Endodermal cell (in vitro differentiated cells): Measurements from ENCODE around the gene WSCD2. TPM values are rescaled to one million over a fixed set of nuclear protein-coding genes. Genes with fewer than 3 reads are reported as not detected.

Experiments used
- DNase-seq: peaks from one replicate; pipeline ENCODE4 v3.0.0-alpha.2; 2017
- H3K27ac ChIP-seq: 2 replicates; pipeline ENCODE4 v1.5.1; 2013; ENCODE audit warnings: mild to moderate bottlenecking, low read depth, low read length, moderate library complexity
- H3K27me3 ChIP-seq: 2 replicates; pipeline ENCODE4 v1.6.1; 2013; ENCODE audit warnings: mild to moderate bottlenecking, low read length, moderate library complexity; ENCODE audit not compliant: insufficient read depth, control insufficient read depth, poor library complexity, severe bottlenecking
- H3K36me3 ChIP-seq: 2 replicates; pipeline ENCODE4 v1.7.0; 2013; ENCODE audit warnings: mild to moderate bottlenecking, low read length, moderate library complexity; ENCODE audit not compliant: control insufficient read depth, insufficient read depth
- H3K4me1 ChIP-seq: one replicate; pipeline ENCODE4 v1.7.0; 2013; ENCODE audit warnings: low read length; ENCODE audit not compliant: control insufficient read depth, insufficient read depth
- H3K4me3 ChIP-seq: 2 replicates; pipeline ENCODE4 v1.5.1; 2013; ENCODE audit warnings: mild to moderate bottlenecking, low read length, moderate library complexity
- H3K9ac ChIP-seq: 2 replicates; pipeline ENCODE4 v1.6.1; 2013; ENCODE audit warnings: mild to moderate bottlenecking, low read length, moderate library complexity; ENCODE audit not compliant: poor library complexity, severe bottlenecking; ENCODE audit errors: extremely low read depth
- H3K9me3 ChIP-seq: 2 replicates; pipeline ENCODE4 v1.6.1; 2013; ENCODE audit warnings: mild to moderate bottlenecking, low read length, moderate library complexity; ENCODE audit not compliant: control insufficient read depth
- H3K27ac Mint-ChIP-seq: 2 replicates; pipeline ENCODE4 v1.8.0; 2020; ENCODE audit warnings: mixed read lengths
- H3K27me3 Mint-ChIP-seq: 2 replicates; pipeline ENCODE4 v1.8.0; 2021; ENCODE audit warnings: mild to moderate bottlenecking, mixed read lengths; ENCODE audit not compliant: insufficient read depth
- H3K36me3 Mint-ChIP-seq: 2 replicates; pipeline ENCODE4 v1.8.0; 2020; ENCODE audit warnings: low read depth, mixed read lengths
- H3K4me1 Mint-ChIP-seq: 2 replicates; pipeline ENCODE4 v1.8.0; 2020; ENCODE audit warnings: mixed read lengths
- H3K4me3 Mint-ChIP-seq: 2 replicates; pipeline ENCODE4 v1.8.0; 2020; ENCODE audit warnings: mild to moderate bottlenecking, moderate library complexity, mixed read lengths
- H3K9me3 Mint-ChIP-seq: 2 replicates; pipeline ENCODE4 v1.8.0; 2020; ENCODE audit warnings: mild to moderate bottlenecking, mixed read lengths
- WGBS, 2 experiments: methylation state at CpG; one replicate each; pipeline versions ENCODE4 v1.1.5 to v1.1.7; 2013; ENCODE audit warnings: missing lambda C conversion rate in 2 of 2, mixed read lengths in 1 of 2; ENCODE audit not compliant: insufficient coverage in 1 of 2, insufficient read length in 1 of 2; 5-methylcytosine and 5-hydroxymethylcytosine counted together
- total RNA-seq, 2 donors: library from RNA; stranded (reverse); fragmentation: NEBNext Ultra II Directional in 1 of 2; extraction: Animal tissue kit (Norgen Biotek cat#: 25700) in 1 of 2; gene quantifications; 2 replicates in 1 of 2; 3 replicates in 1 of 2; pipeline ENCODE4 v1.2.1, GENCODE V29; 2021
- TF ChIP-seq, protein P1 (sequence below): fragments of 200-600 bp; sonication (generic); conservative IDR thresholded peaks from 2 replicates; pipeline ENCODE4 v1.5.0; 2021; ENCODE audit warnings: antibody characterized with exemption, mild to moderate bottlenecking

Gene WSCD2
- total RNA-seq, 2 donors from 2014 or later: 0.80 to 1.3 TPM

GRCh38 chr12:108289350-108290161 lies 160.5 kb downstream of the WSCD2 start:
- WGBS, 2 experiments: 85 to 87% methylated on average over 8 to 11 of the region's 11 CpGs
- Mint-ChIP-seq H3K4me3 (no peak overlapping the region), H3K9me3 (no peaks in the 10 kb centered on the region), H3K27ac (no peak overlapping the region), H3K36me3 (no peaks in the 10 kb centered on the region), H3K4me1 (peaks cover 5% of the 10 kb centered on the region), H3K27me3 (peaks cover 5% of the 10 kb centered on the region)
- Histone ChIP-seq H3K36me3 (no peaks in the 10 kb centered on the region), H3K4me3 (no peak overlapping the region), H3K27ac (no peak overlapping the region), H3K4me1 (no peaks in the 10 kb centered on the region), H3K9ac (no peak overlapping the region), H3K9me3 (no peaks in the 10 kb centered on the region), H3K27me3 (no peaks in the 10 kb centered on the region)
- peak; percentile 55 for DNase-seq
- TF ChIP-seq, protein P1, sequence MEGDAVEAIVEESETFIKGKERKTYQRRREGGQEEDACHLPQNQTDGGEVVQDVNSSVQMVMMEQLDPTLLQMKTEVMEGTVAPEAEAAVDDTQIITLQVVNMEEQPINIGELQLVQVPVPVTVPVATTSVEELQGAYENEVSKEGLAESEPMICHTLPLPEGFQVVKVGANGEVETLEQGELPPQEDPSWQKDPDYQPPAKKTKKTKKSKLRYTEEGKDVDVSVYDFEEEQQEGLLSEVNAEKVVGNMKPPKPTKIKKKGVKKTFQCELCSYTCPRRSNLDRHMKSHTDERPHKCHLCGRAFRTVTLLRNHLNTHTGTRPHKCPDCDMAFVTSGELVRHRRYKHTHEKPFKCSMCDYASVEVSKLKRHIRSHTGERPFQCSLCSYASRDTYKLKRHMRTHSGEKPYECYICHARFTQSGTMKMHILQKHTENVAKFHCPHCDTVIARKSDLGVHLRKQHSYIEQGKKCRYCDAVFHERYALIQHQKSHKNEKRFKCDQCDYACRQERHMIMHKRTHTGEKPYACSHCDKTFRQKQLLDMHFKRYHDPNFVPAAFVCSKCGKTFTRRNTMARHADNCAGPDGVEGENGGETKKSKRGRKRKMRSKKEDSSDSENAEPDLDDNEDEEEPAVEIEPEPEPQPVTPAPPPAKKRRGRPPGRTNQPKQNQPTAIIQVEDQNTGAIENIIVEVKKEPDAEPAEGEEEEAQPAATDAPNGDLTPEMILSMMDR: no peak

GRCh38 chr12:108295641-108296040 lies 166.6 kb downstream of the WSCD2 start:
- Mint-ChIP-seq H3K4me1 (no peaks in the 10 kb centered on the region), H3K36me3 (no peaks in the 10 kb centered on the region), H3K27me3 (peaks cover 2% of the 10 kb centered on the region), H3K27ac (peak overlapping the region; percentile 65), H3K9me3 (no peaks in the 10 kb centered on the region), H3K4me3 (no peak overlapping the region)
- Histone ChIP-seq H3K4me1 (no peaks in the 10 kb centered on the region), H3K27me3 (no peaks in the 10 kb centered on the region), H3K27ac (no peak overlapping the region), H3K9ac (no peak overlapping the region), H3K4me3 (no peak overlapping the region), H3K9me3 (no peaks in the 10 kb centered on the region), H3K36me3 (no peaks in the 10 kb centered on the region)
- TF ChIP-seq, protein P1: no peak
- no peak for DNase-seq
- WGBS, 2 experiments: 87 to 88% methylated on average over 2 to 8 of the region's 8 CpGs

- no peak overlapping the region for H3K9ac ChIP-seq
- no peak for DNase-seq
- no peak overlapping the region for H3K27ac ChIP-seq
- H3K9me3 ChIP-seq: no peaks in the 10 kb centered on the region
- Mint-ChIP-seq H3K27ac (no peak overlapping the region), H3K4me1 (no peaks in the 10 kb centered on the region), H3K36me3 (no peaks in the 10 kb centered on the region), H3K9me3 (no peaks in the 10 kb centered on the region), H3K4me3 (no peak overlapping the region), H3K27me3 (peaks cover 2% of the 10 kb centered on the region)
- no peaks in the 10 kb centered on the region for H3K4me1 ChIP-seq
- no peaks in the 10 kb centered on the region for H3K27me3 ChIP-seq
- H3K36me3 ChIP-seq: no peaks in the 10 kb centered on the region
- WGBS, 2 experiments: 85 to 86% methylated on average over 2 to 3 of the region's 3 CpGs
- no peak overlapping the region for H3K4me3 ChIP-seq
- TF ChIP-seq, protein P1: no peak
These were observed 167.9 kb downstream of the WSCD2 start for GRCh38 chr12:108296945-108297344.
